ENCODE results near the gene MKRN2.
"Not testable (repeated sequence)": the region's sequence is repeated elsewhere in the genome, so short reads cannot be mapped to it uniquely, and the experiment has no call there.

MKRN2 gene

GRCh38 chr3:12590096-12590495 is 33.2 kb downstream of the MKRN2 start:
- no peak for DNase-seq

DNA sequence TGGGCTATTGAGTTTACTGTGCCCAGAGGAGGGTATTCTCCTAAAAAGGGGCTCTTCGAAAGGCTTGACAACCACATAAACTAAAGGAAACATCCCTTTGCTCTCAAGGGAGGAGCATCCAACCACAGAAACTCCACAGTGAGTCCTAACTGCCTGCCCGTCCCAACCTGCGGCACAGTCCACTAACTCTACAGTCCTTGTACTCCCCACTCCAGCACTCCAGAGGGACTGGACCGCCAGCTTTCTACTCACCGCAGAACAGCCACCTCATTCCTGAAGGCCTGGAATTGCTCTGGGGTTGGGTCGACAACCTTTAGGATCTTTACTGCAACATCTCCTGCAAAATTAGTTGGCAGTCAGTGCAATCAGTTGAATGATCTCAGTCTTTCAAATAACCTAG is 34.6 kb downstream of the MKRN2 start:
- DNase-seq, result no peak

DNA sequence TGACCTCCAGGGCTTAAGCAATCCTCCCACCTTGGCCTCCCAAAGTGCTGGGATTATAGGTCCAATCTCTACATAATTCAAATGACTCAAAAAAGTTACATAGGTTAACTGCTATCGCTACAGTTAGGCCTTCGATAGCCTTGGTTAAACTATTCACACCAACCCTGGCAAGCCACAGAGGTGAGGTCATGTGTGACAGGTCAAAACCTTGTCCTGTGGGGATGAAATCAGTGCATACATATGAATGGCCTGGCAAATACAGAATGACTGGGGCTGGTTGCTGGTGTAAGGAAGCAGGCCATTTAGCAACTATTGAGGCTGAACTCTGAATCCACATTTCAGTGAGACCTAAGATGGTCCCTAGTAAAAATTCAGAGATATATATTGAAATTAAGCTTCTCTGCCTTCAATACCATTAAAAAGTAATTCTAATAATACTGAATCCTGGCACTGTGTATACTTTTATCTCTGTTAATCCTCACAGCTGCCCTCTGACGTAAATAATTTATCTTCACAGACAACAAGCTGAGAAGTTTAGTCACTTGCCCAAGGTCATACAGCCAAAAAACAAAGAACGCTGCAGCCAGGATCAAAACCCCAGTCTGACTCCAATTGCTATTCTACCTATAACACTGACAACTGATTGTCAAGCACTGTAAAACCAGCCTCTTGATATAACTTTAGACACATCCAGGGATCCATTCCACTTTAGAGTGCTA is 35.3 kb downstream of the MKRN2 start:
- no peak for DNase-seq

- peak; percentile 0 for DNase-seq
Measured at GRCh38 chr3:12593473-12593872, 36.6 kb downstream of the MKRN2 start.

- DNase-seq, result no peak
Measured at GRCh38 chr3:12598890-12599289, 42.0 kb downstream of the MKRN2 start.

GRCh38 chr3:12601072-12601471 is 44.2 kb downstream of the MKRN2 start:
- DNase-seq, result no peak

- no peak for DNase-seq
Measured at GRCh38 chr3:12603969-12604368, 47.1 kb downstream of the MKRN2 start.

GRCh38 chr3:12608376-12608775 is 51.5 kb downstream of the MKRN2 start:
- DNase-seq, result no peak

DNA sequence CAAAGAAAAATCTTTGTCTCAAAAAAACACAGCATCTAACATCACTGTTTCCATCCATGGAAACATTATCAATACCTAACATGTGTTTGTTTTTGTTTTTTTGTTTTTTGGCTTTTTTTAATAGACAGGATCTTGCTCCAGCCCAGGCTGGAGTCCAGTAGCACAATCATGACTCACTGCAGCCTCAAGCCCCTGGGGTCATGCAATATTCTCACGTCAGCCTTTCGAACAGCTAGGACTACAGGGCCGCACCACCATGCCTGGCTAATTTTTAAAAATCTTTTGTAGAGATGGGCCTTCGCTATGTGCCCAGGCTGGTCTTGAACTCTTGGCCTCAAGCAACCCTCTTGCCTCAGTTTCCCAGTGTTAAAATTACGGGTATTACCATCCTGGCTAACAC is 54.2 kb downstream of the MKRN2 start:
- no peak for DNase-seq

- no peak for DNase-seq
Measured at GRCh38 chr3:12612514-12613226, 55.8 kb downstream of the MKRN2 start.

DNA sequence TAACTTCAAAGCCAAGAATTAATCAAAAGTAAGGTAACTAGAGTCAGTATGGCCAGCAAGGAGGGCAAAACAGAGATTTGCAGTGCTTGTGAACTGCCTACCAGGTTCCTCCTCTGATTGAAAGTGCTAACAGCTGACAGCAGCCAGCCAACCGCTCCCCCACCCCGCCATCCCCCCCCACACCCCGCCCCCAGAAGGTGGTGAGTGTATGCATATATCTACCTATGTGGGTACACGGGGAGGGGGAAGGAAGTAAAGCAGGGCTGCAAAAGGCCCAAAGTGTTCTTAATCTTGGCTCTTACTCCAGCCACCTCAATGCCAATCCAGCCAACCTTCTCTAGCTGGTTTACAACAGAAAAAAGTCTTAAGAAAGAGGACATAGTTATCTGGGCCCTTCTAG is 56.4 kb downstream of the MKRN2 start:
- DNase-seq, result no peak

DNA sequence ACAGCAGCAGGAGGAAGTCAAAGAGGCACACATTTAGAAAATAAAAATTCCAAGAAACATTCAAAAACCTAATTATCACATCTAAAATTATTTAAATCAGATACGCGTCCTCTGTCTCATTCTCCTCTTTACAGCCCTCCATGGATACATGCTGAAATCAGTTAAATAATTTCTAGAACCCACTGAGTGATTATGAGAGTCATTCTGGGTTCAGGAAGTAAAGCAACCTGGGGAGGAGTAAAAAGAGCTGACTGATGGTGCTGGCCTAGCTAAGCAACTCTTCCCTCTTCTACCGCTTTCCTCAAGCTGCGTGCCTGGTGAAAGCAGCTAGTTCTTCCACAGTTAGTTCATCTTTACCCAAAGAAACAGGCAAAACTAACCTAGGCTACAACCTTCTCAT is 58.4 kb downstream of the MKRN2 start:
- no peak for DNase-seq

DNA sequence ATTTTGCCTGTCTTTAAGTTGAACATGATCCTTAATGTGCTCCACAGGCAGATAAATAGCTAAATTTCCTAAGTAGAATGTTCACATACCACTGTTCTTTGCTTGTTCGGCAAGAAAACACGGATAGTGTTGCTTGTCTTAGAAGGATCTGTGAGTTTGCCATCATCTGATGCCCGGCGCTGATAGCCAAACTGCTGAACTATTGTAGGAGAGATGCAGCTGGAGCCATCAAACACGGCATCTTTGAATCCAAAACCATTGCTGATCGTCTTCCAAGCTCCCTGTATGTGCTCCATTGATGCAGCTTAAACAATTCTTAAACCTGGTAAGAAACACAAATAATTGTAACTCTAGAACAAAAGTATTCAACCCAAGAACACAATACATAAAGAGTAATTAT is 61.5 kb downstream of the MKRN2 start:
- DNase-seq, result no peak

DNA sequence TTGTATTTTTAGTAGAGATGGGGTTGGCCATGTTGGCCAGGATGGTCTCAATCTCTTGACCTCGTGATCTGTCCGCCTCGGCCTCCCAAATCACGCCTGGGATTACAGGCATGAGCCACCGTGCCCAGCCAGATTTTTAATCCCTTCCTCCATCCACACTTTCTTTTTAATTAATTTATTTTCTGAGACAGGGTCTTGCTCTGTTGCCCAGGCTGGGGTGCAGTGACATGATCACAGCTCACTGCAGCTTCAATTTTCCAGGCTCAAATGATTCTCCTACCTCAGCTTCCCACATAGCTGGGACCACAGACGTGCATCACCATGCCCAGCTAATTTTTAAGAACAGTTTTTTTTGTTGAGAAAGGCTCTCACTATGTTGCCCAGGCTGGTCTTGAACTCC is 63.4 kb downstream of the MKRN2 start:
- DNase-seq, result no peak

DNA sequence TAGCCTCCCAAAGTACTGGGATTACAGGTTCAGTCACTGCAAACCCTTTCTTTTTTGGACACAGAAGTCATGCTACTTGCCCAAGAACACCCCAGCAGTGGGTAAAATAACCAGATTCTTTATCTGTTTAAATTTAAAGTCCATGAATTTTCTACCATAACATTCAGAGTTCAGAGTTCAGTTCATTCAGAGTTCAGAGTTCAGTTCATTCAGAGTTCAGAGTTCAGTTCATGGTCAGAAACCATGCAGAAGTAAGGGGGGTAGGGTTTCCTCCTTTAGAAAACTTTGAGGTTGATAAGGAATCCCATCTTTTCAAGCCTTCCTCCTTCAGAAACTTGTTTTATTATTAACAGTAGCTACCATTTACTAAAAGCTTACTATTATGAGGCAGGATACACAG is 63.8 kb downstream of the MKRN2 start:
- DNase-seq, result no peak

GRCh38 chr3:12622335-12622734 is 65.4 kb downstream of the MKRN2 start:
- no peak for DNase-seq

DNA sequence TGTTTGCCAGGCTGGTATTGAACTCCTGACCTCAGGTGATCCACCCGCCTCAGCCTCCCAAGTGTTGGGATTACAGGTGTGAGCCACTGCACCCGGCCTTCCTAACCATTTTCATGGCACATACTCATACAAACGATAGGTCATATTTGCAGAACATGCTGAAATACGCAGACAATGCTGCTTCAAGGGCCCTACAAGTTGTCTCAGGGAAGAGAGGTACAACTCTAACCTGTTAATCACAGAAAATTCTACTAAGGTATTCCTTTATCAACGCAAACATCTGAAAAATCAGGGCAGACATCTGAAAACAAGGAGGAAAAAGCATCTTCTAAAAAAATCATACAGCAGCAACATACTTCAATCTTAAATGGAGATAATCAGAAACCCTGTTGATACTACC is 67.2 kb downstream of the MKRN2 start:
- no peak for DNase-seq

DNA sequence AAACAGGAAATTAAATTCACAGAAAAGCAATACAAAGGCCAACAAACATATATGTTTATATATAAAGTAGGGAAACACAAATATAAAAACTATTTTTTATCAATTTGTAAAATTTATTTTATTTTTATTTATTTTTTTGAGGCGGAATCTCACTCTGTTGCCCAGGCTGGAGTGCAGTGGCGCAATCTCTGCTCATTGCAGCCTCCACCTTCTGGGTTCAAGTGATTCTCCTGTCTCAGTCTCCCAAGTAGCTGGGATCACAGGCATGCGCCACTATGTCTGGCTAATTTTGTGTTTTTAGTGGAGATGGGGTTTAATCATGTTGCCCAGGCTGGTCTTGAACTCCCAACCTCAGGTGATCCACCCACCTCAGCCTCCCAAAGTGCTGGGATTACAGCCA is 68.1 kb downstream of the MKRN2 start:
- DNase-seq, result not testable (repeated sequence)

DNA sequence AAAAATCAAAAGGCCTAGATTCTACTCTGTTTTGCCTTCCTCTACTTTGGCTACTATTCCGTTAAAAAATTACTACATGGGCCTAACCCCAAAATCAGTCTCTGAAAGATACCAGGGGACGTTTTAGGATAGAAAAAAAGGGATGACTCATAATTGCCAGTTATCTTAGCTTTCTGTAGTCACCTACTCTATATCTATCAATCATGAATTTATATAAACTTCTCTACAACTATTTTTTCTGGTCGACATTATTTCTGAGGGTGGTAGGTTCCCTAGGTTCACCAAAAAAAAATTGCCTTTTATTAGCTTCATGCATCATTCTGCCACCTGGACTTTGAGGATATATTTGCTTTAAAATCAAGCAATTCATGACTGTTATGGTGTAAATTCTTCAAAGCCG is 70.5 kb downstream of the MKRN2 start:
- DNase-seq, result no peak

GRCh38 chr3:12628813-12629212 is 71.9 kb downstream of the MKRN2 start:
- no peak for DNase-seq

GRCh38 chr3:12629560-12629959 is 72.7 kb downstream of the MKRN2 start:
- no peak for DNase-seq

DNA sequence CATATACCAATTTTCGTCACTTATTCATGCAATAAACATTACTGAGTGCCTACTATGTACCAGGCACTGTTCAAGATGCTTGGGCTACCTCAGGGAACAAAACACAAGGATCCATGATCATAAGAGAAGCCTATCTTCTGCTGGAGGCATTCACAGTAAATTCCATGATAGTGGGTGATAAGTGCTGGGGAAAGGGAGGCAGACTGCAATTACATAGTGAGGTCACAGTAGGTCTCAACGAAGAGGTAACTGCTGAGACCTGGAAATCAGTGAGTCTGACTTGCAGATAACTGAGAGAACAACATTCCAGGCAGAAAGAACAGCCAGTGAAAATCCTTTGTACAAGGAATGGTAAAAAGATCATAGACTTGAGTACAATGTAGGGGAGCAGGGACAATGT is 73.4 kb downstream of the MKRN2 start:
- no peak for DNase-seq

- DNase-seq, result not testable (repeated sequence)
Measured at GRCh38 chr3:12630843-12631242, 74.0 kb downstream of the MKRN2 start.

DNA sequence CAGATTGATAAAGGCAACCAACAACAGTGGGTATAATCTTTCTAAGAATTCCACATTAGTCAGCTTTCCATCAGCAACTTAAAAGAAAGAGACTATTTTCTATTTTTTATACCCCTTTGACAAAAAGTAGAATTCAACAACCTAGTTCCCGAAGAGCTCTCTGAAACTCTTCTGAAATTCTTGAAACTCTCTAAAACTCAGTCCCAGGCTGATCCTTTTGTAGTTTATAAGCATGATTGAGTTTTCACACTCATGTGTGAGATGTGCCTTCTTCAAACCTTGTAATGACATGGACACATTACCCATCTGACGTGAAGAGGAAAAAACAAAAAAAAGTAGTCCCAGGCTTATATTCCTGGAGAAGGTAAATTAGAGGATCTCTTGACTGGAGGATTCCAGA is 75.6 kb downstream of the MKRN2 start:
- DNase-seq, result no peak

- DNase-seq, result no peak
Measured at GRCh38 chr3:12633108-12633507, 76.2 kb downstream of the MKRN2 start.

Measured in NCI-H1694 (cell line).